Measurements from ENCODE around the gene COPE. TPM values are rescaled to one million over a fixed set of nuclear protein-coding genes. Genes with fewer than 3 reads are reported as not detected.

The COPE gene
- total and polyA plus RNA-seq, 2 of the 8 experiments (the other 6 are each of a cell fraction or from before 2014, with no cell fraction given) = 178 to 356 TPM

DNA sequence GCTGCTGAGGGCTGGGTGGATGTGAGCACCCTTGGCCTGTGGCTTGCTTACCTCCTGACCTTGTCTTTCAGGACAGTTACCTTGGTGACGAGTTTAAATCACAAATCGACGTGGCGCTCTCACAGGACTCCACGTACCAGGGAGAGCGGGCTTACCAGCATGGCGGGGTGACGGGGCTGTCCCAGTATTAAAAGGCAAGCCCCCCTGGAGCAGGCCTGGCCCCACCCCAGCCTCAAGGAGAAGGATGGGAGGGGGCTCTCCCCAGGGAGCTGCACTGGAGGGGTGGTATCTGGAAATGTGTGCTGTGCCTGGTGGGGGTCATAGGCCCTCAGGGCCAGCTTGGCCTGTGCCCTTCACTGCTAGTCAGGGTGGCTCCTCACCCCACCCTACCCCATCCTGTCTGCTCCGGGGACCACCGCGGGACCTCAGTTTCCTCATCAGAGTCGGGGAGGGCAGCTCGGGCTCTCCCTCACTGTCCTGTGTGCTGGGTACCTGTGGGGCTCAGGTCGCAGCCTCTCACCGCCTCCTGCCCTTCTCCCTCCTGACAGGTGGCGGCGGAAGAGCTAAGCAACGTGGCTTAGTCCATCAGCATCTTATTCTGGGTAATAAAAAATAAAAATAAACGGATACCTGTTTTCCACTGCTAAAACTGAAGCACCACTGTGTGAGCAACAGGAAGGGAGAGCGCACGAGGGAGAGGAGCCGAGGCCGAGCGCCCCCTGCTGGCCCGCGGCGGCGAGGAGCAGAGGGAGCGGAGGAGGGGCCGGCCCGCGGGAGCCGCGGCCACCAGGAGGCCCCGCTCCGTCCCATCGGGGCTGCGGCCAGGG, 53.0 kb downstream of the COPE start (continued):
- peak; percentile 92 to 99 (median 96) for TF ChIP-seq CTCF (IDR thresholded peaks at IDR 0.05; ENCODE audit: control extremely low read depth in 1 of 3, insufficient read depth in 1 of 3, low read depth in 1 of 3, low read length in 3 of 3)
- TF ChIP-seq RAD21 (IDR thresholded peaks at IDR 0.05 in 1 of 2, conservative IDR thresholded peaks at IDR 0.05 in 1 of 2; ENCODE audit: low read depth in 2 of 2, low read length in 2 of 2) = peak; percentile 60 to 73
- no peak for TF ChIP-seq JUN (IDR thresholded peaks at IDR 0.05; ENCODE audit: low read depth, low read length)
- no peak for TF ChIP-seq TAF1 (IDR thresholded peaks at IDR 0.05; ENCODE audit: low read depth, low read length)
- TF ChIP-seq CREB1 (IDR thresholded peaks at IDR 0.05) = no peak
- TF ChIP-seq SIRT6 (IDR thresholded peaks at IDR 0.05; ENCODE audit: low read length) = no peak
- TF ChIP-seq CHD1 (IDR thresholded peaks at IDR 0.05; ENCODE audit: low read depth, low read length) = no peak
- no peak for TF ChIP-seq ZNF274 (IDR thresholded peaks at IDR 0.05; ENCODE audit: borderline replicate concordance, extremely low read depth, low read length)
- TF ChIP-seq BACH1 (IDR thresholded peaks at IDR 0.05; ENCODE audit: low read length) = no peak
- TF ChIP-seq, protein P1, sequence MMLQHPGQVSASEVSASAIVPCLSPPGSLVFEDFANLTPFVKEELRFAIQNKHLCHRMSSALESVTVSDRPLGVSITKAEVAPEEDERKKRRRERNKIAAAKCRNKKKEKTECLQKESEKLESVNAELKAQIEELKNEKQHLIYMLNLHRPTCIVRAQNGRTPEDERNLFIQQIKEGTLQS (IDR thresholded peaks at IDR 0.05; ENCODE audit: insufficient read depth, low read depth, low read length) = no peak
- TF ChIP-seq BCL11A (IDR thresholded peaks at IDR 0.05; ENCODE audit: low read depth in 2 of 2, low read length in 2 of 2) = no peak
- TF ChIP-seq BRCA1 (IDR thresholded peaks at IDR 0.05; ENCODE audit: low read depth, low read length) = no peak
- no peak for TF ChIP-seq CHD2 (IDR thresholded peaks at IDR 0.05; ENCODE audit: low read length)
- TF ChIP-seq USF2 (IDR thresholded peaks at IDR 0.05; ENCODE audit: low read length) = no peak
- no peak for TF ChIP-seq RFX5 (IDR thresholded peaks at IDR 0.05; ENCODE audit: borderline replicate concordance, low read depth, low read length)
- no peak for TF ChIP-seq SRF (IDR thresholded peaks at IDR 0.05; ENCODE audit: low read depth, low read length)
- TF ChIP-seq POLR2A (IDR thresholded peaks at IDR 0.05; ENCODE audit: control extremely low read depth in 1 of 2, low read depth in 2 of 2, low read length in 2 of 2) = no peak
- TF ChIP-seq RBBP5 (IDR thresholded peaks at IDR 0.05; ENCODE audit: borderline replicate concordance, low read depth, low read length) = no peak
- TF ChIP-seq KDM5A (IDR thresholded peaks at IDR 0.05; ENCODE audit: low read length) = no peak
- no peak for TF ChIP-seq SIX5 (IDR thresholded peaks at IDR 0.05; ENCODE audit: low read depth, low read length)
- TF ChIP-seq JUND (IDR thresholded peaks at IDR 0.05; ENCODE audit: low read length) = no peak
- TF ChIP-seq FOSL1 (IDR thresholded peaks at IDR 0.05; ENCODE audit: insufficient read depth, low read depth, low read length) = no peak
